HEK293T (cell line): ENCODE results near the gene AZU1.

ENCODE experiments used
- CTCF ChIA-PET: fragments of 350-600 bp; formaldehyde crosslinking; extraction: SDS; loops from one replicate; lab custom pipeline; 2021; ENCODE audit warnings: antibody characterized with exemption, inconsistent platforms; lab: Yijun Ruan, JAX
- POLR2A ChIA-PET: fragments of 350-600 bp; formaldehyde crosslinking; extraction: SDS; loops from one replicate; lab custom pipeline; 2020; ENCODE audit warnings: antibody characterized with exemption, inconsistent platforms; lab: Yijun Ruan, JAX
- DNase-seq: peaks from one replicate; pipeline ENCODE4 v3.0.0; 2012; ENCODE audit warnings: mixed read lengths; ENCODE audit errors: extremely low spot score
- ARNT ChIP-seq: fragments of 450-650 bp; IDR thresholded peaks from 2 replicates; pipeline ENCODE4 v1.6.1; 2017; ENCODE audit warnings: mild to moderate bottlenecking
- BHLHE40 ChIP-seq: fragments of 450-650 bp; IDR thresholded peaks from 2 replicates; pipeline ENCODE4 v1.6.1; 2016; ENCODE audit warnings: mild to moderate bottlenecking, moderate library complexity, borderline replicate concordance
- CTBP1 ChIP-seq: fragments of 450-650 bp; IDR thresholded peaks from 2 replicates; pipeline ENCODE4 v1.6.1; 2016; ENCODE audit warnings: borderline replicate concordance
- ELF4 ChIP-seq: fragments of 450-650 bp; IDR thresholded peaks from 2 replicates; pipeline ENCODE4 v1.6.1; 2017; ENCODE audit warnings: antibody characterized with exemption
- FOXA1 ChIP-seq: fragments of 450-650 bp; IDR thresholded peaks from 2 replicates; pipeline ENCODE4 v1.6.1; 2016; ENCODE audit warnings: mild to moderate bottlenecking
- FOXK2 ChIP-seq: fragments of 450-650 bp; IDR thresholded peaks from 2 replicates; pipeline ENCODE4 v1.6.1; 2016; ENCODE audit warnings: mild to moderate bottlenecking
- FOXM1 ChIP-seq: fragments of 450-650 bp; IDR thresholded peaks from 2 replicates; pipeline ENCODE4 v1.6.1; 2017; ENCODE audit warnings: mild to moderate bottlenecking, borderline replicate concordance
- HDGF ChIP-seq: fragments of 450-650 bp; IDR thresholded peaks from 2 replicates; pipeline ENCODE4 v1.6.1; 2017; ENCODE audit warnings: antibody characterized with exemption, borderline replicate concordance
- L3MBTL2 ChIP-seq: fragments of 450-650 bp; conservative IDR thresholded peaks from 2 replicates; pipeline ENCODE4 v1.6.1; 2016; ENCODE audit warnings: mild to moderate bottlenecking
- LEF1 ChIP-seq: fragments of 450-650 bp; IDR thresholded peaks from 2 replicates; pipeline ENCODE4 v1.6.1; 2017; ENCODE audit warnings: mild to moderate bottlenecking, borderline replicate concordance
- NFRKB ChIP-seq: fragments of 450-650 bp; IDR thresholded peaks from 2 replicates; pipeline ENCODE4 v1.6.1; 2016; ENCODE audit warnings: mild to moderate bottlenecking, moderate library complexity
- PKNOX1 ChIP-seq: fragments of 450-650 bp; IDR thresholded peaks from 2 replicates; pipeline ENCODE4 v1.6.1; 2016
- SP1 ChIP-seq: fragments of 450-650 bp; IDR thresholded peaks from 2 replicates; pipeline ENCODE4 v1.6.1; 2017
- SUZ12 ChIP-seq: fragments of 450-650 bp; IDR thresholded peaks from 2 replicates; pipeline ENCODE4 v1.6.1; 2016; ENCODE audit warnings: mild to moderate bottlenecking
- TARDBP ChIP-seq: fragments of 450-650 bp; IDR thresholded peaks from 2 replicates; pipeline ENCODE4 v1.6.1; 2016
- ZNF384 ChIP-seq: fragments of 450-650 bp; IDR thresholded peaks from 2 replicates; pipeline ENCODE4 v1.6.1; 2016

AZU1 gene

DNA sequence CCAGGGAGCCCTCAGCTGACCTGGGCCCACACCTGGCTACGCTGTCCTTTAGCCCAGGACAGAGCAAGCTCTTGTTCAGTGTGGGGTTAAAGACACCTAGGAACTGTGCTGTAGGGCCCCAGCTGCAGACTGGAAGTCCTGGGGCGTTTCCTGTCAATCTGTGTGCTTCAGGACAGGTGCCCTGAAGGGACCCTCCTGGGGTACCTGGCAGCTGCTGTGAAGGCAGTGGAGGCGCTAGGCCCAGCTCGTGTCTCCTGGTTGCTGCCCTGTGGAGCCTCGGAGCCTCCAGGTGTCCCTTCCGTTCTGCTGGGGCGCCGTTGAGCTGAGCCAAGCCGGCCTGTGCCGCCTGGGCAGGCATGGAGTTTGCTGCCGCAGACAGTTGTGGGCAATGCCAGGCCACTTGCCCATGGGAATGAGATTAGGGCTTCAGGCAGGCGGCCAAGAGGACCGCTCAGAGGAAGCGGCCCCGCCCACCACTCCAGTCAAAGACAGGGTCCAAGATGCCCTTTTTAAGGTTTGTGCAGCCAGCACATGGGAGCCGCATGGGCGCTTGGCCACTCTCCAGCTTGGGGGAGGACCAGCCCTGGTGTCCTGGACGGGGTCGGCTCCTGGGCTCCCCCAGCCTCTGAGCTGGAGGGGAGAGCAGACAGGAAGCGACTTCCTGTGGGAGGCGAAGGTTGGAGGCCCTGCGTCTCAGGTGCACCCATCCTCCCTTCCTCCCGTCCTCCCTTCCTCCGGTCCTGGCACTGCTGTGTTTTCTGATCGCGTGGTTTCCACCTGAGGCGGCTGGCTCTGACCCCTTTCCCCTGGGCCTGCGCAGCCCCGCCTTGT, 26.4 kb upstream of the AZU1 start:
- DNase-seq = no peak
- POLR2A ChIA-PET = interaction anchor here (1.2 kb wide), 1 partner anchor 9 kb away, joined by 3 read pairs; no protein-coding TSS in a partner anchor
- CTCF ChIA-PET = no interaction called here
- TF ChIP-seq LEF1 = no peak
- TF ChIP-seq NFRKB = no peak
- no peak for TF ChIP-seq ZNF384
- no peak for TF ChIP-seq ARNT
- no peak for TF ChIP-seq FOXK2
- TF ChIP-seq FOXM1 = no peak
- TF ChIP-seq FOXA1 = no peak
- TF ChIP-seq CTBP1 = no peak
- TF ChIP-seq SP1 = no peak
- no peak for TF ChIP-seq HDGF
- TF ChIP-seq TARDBP = no peak
- TF ChIP-seq BHLHE40 = no peak
- no peak for TF ChIP-seq ELF4
- no peak for TF ChIP-seq PKNOX1
- TF ChIP-seq SUZ12 = no peak
- no peak for TF ChIP-seq L3MBTL2

DNA sequence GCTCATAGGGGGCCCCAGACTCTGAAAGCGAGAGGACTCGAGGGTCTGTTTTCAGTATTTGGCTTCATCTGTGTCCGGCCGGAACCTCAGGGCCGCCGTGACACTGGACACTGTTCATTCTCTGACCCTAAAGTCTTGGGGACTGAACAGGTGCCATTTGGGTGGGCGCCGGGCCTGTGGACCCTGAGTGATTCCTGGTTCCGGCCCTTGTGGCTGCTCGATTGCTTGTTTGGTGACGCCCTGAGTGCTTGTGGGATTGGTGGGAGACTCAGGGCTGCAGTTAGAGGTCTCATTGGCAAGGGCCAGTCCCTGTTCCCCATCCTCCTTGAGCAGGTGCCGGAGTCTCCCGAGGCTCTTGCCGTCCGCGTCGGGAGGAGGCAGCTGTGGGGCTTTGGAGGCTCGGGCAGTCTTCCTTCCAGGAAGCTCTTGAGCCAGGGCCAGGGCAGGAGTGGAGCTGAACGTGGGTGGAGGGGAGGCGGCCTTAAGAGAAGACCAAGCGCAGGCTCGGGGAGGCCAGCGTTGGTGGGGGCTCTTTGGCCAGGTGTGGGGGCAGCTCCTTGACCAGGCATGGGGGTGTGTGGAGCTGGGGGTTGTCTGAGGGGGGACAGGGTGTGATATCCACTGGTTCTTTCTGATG, 25.7 kb upstream of the AZU1 start:
- no peak for TF ChIP-seq SP1
- TF ChIP-seq FOXM1 = no peak
- no peak for TF ChIP-seq FOXK2
- TF ChIP-seq L3MBTL2 = no peak
- TF ChIP-seq TARDBP = no peak
- TF ChIP-seq ELF4 = no peak
- no peak for TF ChIP-seq LEF1
- TF ChIP-seq NFRKB = no peak
- TF ChIP-seq PKNOX1 = no peak
- no peak for TF ChIP-seq ZNF384
- no peak for TF ChIP-seq SUZ12
- TF ChIP-seq ARNT = no peak
- TF ChIP-seq FOXA1 = no peak
- TF ChIP-seq HDGF = no peak
- ChIA-PET POLR2A (no interaction called here), CTCF (no interaction called here)
- no peak for DNase-seq

GRCh38 chr19:802498-803098, 25.0 kb upstream of the AZU1 start:
- ChIA-PET CTCF (no interaction called here), POLR2A (no interaction called here)
- TF ChIP-seq FOXM1 (no peak), PKNOX1 (no peak), CTBP1 (no peak), LEF1 (no peak), HDGF (no peak), FOXA1 (no peak), FOXK2 (no peak), BHLHE40 (no peak), L3MBTL2 (no peak), SUZ12 (no peak), TARDBP (no peak)
- no peak for DNase-seq

DNA sequence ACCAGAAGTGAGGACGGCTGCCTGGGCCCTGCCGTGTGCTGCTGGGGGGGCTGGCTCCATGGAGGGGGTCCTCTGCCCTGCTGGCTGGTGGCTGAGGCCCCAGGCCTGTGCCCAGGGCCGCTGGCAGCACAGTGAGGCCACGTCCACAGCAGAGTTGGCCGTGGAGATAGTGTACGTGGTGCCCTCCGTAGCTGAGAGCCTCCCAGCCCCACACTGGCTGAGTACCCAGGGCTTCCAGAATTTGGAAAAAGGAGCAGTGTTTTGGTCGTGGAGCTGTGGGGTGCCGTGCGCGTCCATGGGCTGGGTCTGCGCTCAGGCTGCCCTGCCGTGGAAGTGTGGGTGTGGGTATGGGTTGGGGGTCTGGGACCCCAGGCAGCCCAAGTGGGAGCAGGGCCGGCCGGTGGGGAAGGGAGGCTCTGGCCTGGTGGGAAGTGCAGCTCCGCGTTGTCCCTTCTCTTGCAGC, 24.5 kb upstream of the AZU1 start:
- no peak for TF ChIP-seq CTBP1
- TF ChIP-seq FOXA1 = no peak
- TF ChIP-seq HDGF = no peak
- no peak for TF ChIP-seq LEF1
- no peak for TF ChIP-seq BHLHE40
- no peak for TF ChIP-seq SP1
- TF ChIP-seq ZNF384 = no peak
- TF ChIP-seq ARNT = no peak
- CTCF ChIA-PET = no interaction called here
- no peak for DNase-seq
- POLR2A ChIA-PET = no interaction called here

DNA sequence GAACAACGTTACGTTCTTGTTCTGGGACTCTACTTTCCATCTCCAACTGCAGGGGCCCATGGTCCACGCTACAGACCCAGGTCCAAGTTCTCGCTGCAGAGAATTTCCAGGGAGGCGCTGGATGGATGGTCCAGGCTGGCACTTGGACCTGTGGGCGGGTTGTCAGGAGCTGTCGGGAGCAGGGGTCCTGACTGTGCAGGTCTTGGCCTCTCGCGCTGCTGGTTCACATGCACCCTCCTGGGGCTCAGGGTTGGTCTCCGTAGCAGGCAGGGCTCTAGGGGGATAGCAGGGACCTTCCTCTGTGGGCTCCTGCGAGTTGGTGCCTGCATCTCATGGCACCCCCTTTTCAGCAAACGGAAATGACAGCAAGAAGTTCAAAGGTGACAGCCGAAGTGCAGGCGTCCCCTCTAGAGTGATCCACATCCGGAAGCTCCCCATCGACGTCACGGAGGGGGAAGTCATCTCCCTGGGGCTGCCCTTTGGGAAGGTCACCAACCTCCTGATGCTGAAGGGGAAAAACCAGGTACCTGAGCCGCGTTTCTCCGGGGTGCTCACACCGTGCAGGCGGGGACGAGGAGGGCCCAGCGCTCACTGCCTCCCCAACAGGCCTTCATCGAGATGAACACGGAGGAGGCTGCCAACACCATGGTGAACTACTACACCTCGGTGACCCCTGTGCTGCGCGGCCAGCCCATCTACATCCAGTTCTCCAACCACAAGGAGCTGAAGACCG, 23.8 kb upstream of the AZU1 start:
- ChIA-PET CTCF (no interaction called here), POLR2A (interaction anchor here (1.3 kb wide), 1 partner anchor 17 kb away, joined by 3 read pairs; no protein-coding TSS in a partner anchor)
- no peak for TF ChIP-seq ZNF384
- no peak for TF ChIP-seq PKNOX1
- no peak for TF ChIP-seq LEF1
- no peak for TF ChIP-seq NFRKB
- no peak for TF ChIP-seq L3MBTL2
- no peak for TF ChIP-seq CTBP1
- TF ChIP-seq FOXA1 = no peak
- TF ChIP-seq ARNT = no peak
- no peak for TF ChIP-seq BHLHE40
- no peak for TF ChIP-seq HDGF
- no peak for TF ChIP-seq SUZ12
- no peak for TF ChIP-seq SP1
- no peak for TF ChIP-seq FOXK2
- no peak for TF ChIP-seq ELF4
- no peak for DNase-seq
